BLaER1 treated with 17β-estradiol and CSF1 and Interleukin-3, amounts not matched to agents 10 nM and 100 nM (cell line): ENCODE results near the gene MCC.

Source experiments
- H3K27ac ChIP-seq, 11 experiments: shearing (Covaris generic); formaldehyde crosslinking; 2 replicates each; pipeline ENCODE4 v1.8.1; 2022
- H3K27me3 ChIP-seq, 11 experiments: shearing (Covaris generic); formaldehyde crosslinking; 2 replicates each; pipeline ENCODE4 v1.8.1; 2022
- H3K36me3 ChIP-seq, 11 experiments: shearing (Covaris generic); formaldehyde crosslinking; 2 replicates each; pipeline ENCODE4 v1.8.1; 2022
- H3K4me1 ChIP-seq, 10 experiments: shearing (Covaris generic); formaldehyde crosslinking; 2 replicates each; pipeline ENCODE4 v1.8.1; 2022
- H3K4me2 ChIP-seq, 11 experiments: shearing (Covaris generic); formaldehyde crosslinking; 2 replicates each; pipeline ENCODE4 v1.8.1; 2022
- H3K4me3 ChIP-seq, 10 experiments: shearing (Covaris generic); formaldehyde crosslinking; 2 replicates each; pipeline ENCODE4 v1.8.1; 2022
- H3K9ac ChIP-seq, 11 experiments: shearing (Covaris generic); formaldehyde crosslinking; 2 replicates each; pipeline ENCODE4 v1.8.1; 2022
- H3K9me3 ChIP-seq, 11 experiments: shearing (Covaris generic); formaldehyde crosslinking; replicated peaks in 1 of 11; 2 replicates each; pipeline ENCODE4 v1.8.1; 2022
- H4K20me1 ChIP-seq, 11 experiments: shearing (Covaris generic); formaldehyde crosslinking; 2 replicates each; pipeline ENCODE4 v1.8.1; 2022
- Cebpa-rat ChIP-seq, 11 experiments: shearing (Covaris generic); IDR thresholded peaks; 2 replicates each; pipeline ENCODE4 v1.8.1; 2022

Gene MCC

GRCh38 chr5:113150221-113150620 lies 338.0 kb downstream of the MCC start:
- H4K20me1 ChIP-seq: no peaks in the 10 kb centered on the region
- no peak overlapping the region for H3K9ac ChIP-seq
- H3K27me3 ChIP-seq: no peaks in the 10 kb centered on the region
- no peaks in the 10 kb centered on the region for H3K4me1 ChIP-seq
- H3K4me3 ChIP-seq: no peak overlapping the region
- no peaks in the 10 kb centered on the region for H3K9me3 ChIP-seq
- no peak overlapping the region for H3K27ac ChIP-seq
- TF ChIP-seq Cebpa-rat (IDR thresholded peaks at IDR 0.05): no peak
- H3K4me2 ChIP-seq: no peak overlapping the region
- H3K36me3 ChIP-seq: no peaks in the 10 kb centered on the region

GRCh38 chr5:113147537-113147936 lies 340.7 kb downstream of the MCC start:
- H3K36me3 ChIP-seq: no peaks in the 10 kb centered on the region
- H3K27ac ChIP-seq: no peak overlapping the region
- no peak for TF ChIP-seq Cebpa-rat (IDR thresholded peaks at IDR 0.05)
- H3K4me3 ChIP-seq: no peak overlapping the region
- H3K27me3 ChIP-seq: no peaks in the 10 kb centered on the region
- no peaks in the 10 kb centered on the region for H4K20me1 ChIP-seq
- no peaks in the 10 kb centered on the region for H3K4me1 ChIP-seq
- no peak overlapping the region for H3K9ac ChIP-seq
- H3K4me2 ChIP-seq: no peak overlapping the region
- no peaks in the 10 kb centered on the region for H3K9me3 ChIP-seq

- no peak for TF ChIP-seq Cebpa-rat (IDR thresholded peaks at IDR 0.05)
- no peaks in the 10 kb centered on the region for H3K4me1 ChIP-seq
- H3K9me3 ChIP-seq: no peaks in the 10 kb centered on the region
- H3K27ac ChIP-seq: no peak overlapping the region
- no peaks in the 10 kb centered on the region for H3K27me3 ChIP-seq
- H3K4me3 ChIP-seq: no peak overlapping the region
- no peaks in the 10 kb centered on the region for H3K36me3 ChIP-seq
- H3K4me2 ChIP-seq: no peak overlapping the region
- H3K9ac ChIP-seq: no peak overlapping the region
- H4K20me1 ChIP-seq: no peaks in the 10 kb centered on the region
Measured at GRCh38 chr5:113147101-113147508, 341.1 kb downstream of the MCC start.

GRCh38 chr5:113145757-113146387 lies 342.4 kb downstream of the MCC start:
- no peak for TF ChIP-seq Cebpa-rat (IDR thresholded peaks at IDR 0.05)
- H3K27ac ChIP-seq: no peak overlapping the region
- H3K4me3 ChIP-seq: no peak overlapping the region
- H3K4me1 ChIP-seq: no peaks in the 10 kb centered on the region
- no peaks in the 10 kb centered on the region for H3K9me3 ChIP-seq
- no peaks in the 10 kb centered on the region for H3K36me3 ChIP-seq
- H3K4me2 ChIP-seq: no peak overlapping the region
- H4K20me1 ChIP-seq: no peaks in the 10 kb centered on the region
- no peak overlapping the region for H3K9ac ChIP-seq
- no peaks in the 10 kb centered on the region for H3K27me3 ChIP-seq

- peaks cover 0 to 5% (median 0%) of the 10 kb centered on the region in 11 experiments; a peak in 1 of 22 replicates for H3K9me3 ChIP-seq
- H3K4me1 ChIP-seq: no peaks in the 10 kb centered on the region
- TF ChIP-seq Cebpa-rat (IDR thresholded peaks at IDR 0.05): no peak
- no peaks in the 10 kb centered on the region for H3K27me3 ChIP-seq
- no peak overlapping the region for H3K27ac ChIP-seq
- no peak overlapping the region for H3K9ac ChIP-seq
- no peak overlapping the region for H3K4me2 ChIP-seq
- H3K36me3 ChIP-seq: no peaks in the 10 kb centered on the region
- no peaks in the 10 kb centered on the region for H4K20me1 ChIP-seq
- no peak overlapping the region for H3K4me3 ChIP-seq
Measured at GRCh38 chr5:113142186-113142585, 346.1 kb downstream of the MCC start.

GRCh38 chr5:113140837-113141671 lies 347.2 kb downstream of the MCC start:
- Histone ChIP-seq H3K27ac (no peak overlapping the region), H3K4me2 (no peak overlapping the region), H3K4me1 (no peaks in the 10 kb centered on the region), H3K27me3 (no peaks in the 10 kb centered on the region), H4K20me1 (no peaks in the 10 kb centered on the region), H3K9ac (no peak overlapping the region), H3K4me3 (no peak overlapping the region), H3K36me3 (no peaks in the 10 kb centered on the region), H3K9me3 (peaks cover 0 to 5% (median 0%) of the 10 kb centered on the region in 11 experiments; a peak in 1 of 22 replicates)
- TF ChIP-seq Cebpa-rat (IDR thresholded peaks at IDR 0.05): no peak

GRCh38 chr5:113133211-113133975 lies 354.9 kb downstream of the MCC start:
- Histone ChIP-seq H4K20me1 (no peaks in the 10 kb centered on the region), H3K36me3 (no peaks in the 10 kb centered on the region), H3K27me3 (no peaks in the 10 kb centered on the region), H3K4me2 (no peak overlapping the region; a peak in 1 of 22 replicates), H3K9ac (no peak overlapping the region), H3K9me3 (peaks cover 0 to 4% (median 0%) of the 10 kb centered on the region in 11 experiments; a peak in 1 of 22 replicates), H3K27ac (no peak overlapping the region), H3K4me3 (no peak overlapping the region), H3K4me1 (no peaks in the 10 kb centered on the region)
- no peak for TF ChIP-seq Cebpa-rat (IDR thresholded peaks at IDR 0.05)

- TF ChIP-seq Cebpa-rat (IDR thresholded peaks at IDR 0.05): no peak
- Histone ChIP-seq H3K27ac (no peak overlapping the region), H3K4me3 (no peak overlapping the region), H3K36me3 (no peaks in the 10 kb centered on the region), H3K9me3 (peaks cover 0 to 2% (median 0%) of the 10 kb centered on the region in 11 experiments; a peak in 1 of 22 replicates), H4K20me1 (no peaks in the 10 kb centered on the region), H3K4me2 (no peak overlapping the region), H3K27me3 (no peaks in the 10 kb centered on the region), H3K9ac (no peak overlapping the region), H3K4me1 (no peaks in the 10 kb centered on the region)
Measured at GRCh38 chr5:113132564-113132963, 355.7 kb downstream of the MCC start.

- no peaks in the 10 kb centered on the region for H3K36me3 ChIP-seq
- peaks cover 0 to 11% (median 4%) of the 10 kb centered on the region in 11 experiments; a peak in 6 of 22 replicates for H3K9me3 ChIP-seq
- H3K9ac ChIP-seq: no peak overlapping the region
- H3K4me1 ChIP-seq: no peaks in the 10 kb centered on the region
- no peak overlapping the region for H3K4me2 ChIP-seq
- H3K27ac ChIP-seq: no peak overlapping the region
- H3K27me3 ChIP-seq: no peaks in the 10 kb centered on the region
- TF ChIP-seq Cebpa-rat (IDR thresholded peaks at IDR 0.05): no peak
- H3K4me3 ChIP-seq: no peak overlapping the region
- H4K20me1 ChIP-seq: no peaks in the 10 kb centered on the region
Measured at GRCh38 chr5:113128641-113129330, 359.5 kb downstream of the MCC start.
